ENCODE measurements around the gene ATRX.

ATRX gene

DNA sequence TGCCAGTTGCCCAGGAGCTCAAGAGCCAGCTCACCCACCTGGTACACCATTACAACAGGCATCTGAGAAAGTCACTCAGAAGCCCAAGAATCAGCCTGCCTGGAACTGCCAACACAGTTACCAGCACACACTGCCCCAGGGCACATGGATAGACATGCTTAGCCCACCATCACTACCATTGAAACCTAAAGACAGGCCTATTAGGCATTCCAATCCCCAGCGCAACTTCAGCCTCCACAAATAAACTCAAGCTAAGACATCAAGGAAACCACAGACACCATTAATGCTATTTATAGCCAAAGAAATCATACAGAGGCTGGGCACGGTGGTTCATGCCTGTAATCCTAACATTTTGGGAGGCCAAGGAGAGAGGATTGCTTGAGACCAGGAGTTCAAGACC lies 42.3 kb downstream of the ATRX start:
- no peak overlapping the region for H3K27ac ChIP-seq (replicated peaks)
- H3K27me3 ChIP-seq (ENCODE audit: insufficient read depth, poor library complexity, severe bottlenecking) = no peaks in the 10 kb centered on the region
- no peak for DNase-seq (ENCODE audit: low read depth in 1 of 2, low spot score in 1 of 2)
- no peak overlapping the region for H3K4me3 ChIP-seq (replicated peaks; ENCODE audit: insufficient read depth, low read length)
- TF ChIP-seq GABPA (IDR thresholded peaks at IDR 0.05; ENCODE audit: low read depth) (no peak), SPI1 (IDR thresholded peaks at IDR 0.05; ENCODE audit: borderline replicate concordance, low read depth) (no peak), POLR2AphosphoS5 (IDR thresholded peaks at IDR 0.05; ENCODE audit: low read depth) (no peak)
- TF ChIP-seq, protein P1, sequence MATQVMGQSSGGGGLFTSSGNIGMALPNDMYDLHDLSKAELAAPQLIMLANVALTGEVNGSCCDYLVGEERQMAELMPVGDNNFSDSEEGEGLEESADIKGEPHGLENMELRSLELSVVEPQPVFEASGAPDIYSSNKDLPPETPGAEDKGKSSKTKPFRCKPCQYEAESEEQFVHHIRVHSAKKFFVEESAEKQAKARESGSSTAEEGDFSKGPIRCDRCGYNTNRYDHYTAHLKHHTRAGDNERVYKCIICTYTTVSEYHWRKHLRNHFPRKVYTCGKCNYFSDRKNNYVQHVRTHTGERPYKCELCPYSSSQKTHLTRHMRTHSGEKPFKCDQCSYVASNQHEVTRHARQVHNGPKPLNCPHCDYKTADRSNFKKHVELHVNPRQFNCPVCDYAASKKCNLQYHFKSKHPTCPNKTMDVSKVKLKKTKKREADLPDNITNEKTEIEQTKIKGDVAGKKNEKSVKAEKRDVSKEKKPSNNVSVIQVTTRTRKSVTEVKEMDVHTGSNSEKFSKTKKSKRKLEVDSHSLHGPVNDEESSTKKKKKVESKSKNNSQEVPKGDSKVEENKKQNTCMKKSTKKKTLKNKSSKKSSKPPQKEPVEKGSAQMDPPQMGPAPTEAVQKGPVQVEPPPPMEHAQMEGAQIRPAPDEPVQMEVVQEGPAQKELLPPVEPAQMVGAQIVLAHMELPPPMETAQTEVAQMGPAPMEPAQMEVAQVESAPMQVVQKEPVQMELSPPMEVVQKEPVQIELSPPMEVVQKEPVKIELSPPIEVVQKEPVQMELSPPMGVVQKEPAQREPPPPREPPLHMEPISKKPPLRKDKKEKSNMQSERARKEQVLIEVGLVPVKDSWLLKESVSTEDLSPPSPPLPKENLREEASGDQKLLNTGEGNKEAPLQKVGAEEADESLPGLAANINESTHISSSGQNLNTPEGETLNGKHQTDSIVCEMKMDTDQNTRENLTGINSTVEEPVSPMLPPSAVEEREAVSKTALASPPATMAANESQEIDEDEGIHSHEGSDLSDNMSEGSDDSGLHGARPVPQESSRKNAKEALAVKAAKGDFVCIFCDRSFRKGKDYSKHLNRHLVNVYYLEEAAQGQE (IDR thresholded peaks at IDR 0.05; ENCODE audit: insufficient replicate concordance, low read depth) = no peak
- TF ChIP-seq, protein P2, sequence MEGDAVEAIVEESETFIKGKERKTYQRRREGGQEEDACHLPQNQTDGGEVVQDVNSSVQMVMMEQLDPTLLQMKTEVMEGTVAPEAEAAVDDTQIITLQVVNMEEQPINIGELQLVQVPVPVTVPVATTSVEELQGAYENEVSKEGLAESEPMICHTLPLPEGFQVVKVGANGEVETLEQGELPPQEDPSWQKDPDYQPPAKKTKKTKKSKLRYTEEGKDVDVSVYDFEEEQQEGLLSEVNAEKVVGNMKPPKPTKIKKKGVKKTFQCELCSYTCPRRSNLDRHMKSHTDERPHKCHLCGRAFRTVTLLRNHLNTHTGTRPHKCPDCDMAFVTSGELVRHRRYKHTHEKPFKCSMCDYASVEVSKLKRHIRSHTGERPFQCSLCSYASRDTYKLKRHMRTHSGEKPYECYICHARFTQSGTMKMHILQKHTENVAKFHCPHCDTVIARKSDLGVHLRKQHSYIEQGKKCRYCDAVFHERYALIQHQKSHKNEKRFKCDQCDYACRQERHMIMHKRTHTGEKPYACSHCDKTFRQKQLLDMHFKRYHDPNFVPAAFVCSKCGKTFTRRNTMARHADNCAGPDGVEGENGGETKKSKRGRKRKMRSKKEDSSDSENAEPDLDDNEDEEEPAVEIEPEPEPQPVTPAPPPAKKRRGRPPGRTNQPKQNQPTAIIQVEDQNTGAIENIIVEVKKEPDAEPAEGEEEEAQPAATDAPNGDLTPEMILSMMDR (IDR thresholded peaks at IDR 0.05; ENCODE audit: insufficient read depth, low read length) = no peak

DNA sequence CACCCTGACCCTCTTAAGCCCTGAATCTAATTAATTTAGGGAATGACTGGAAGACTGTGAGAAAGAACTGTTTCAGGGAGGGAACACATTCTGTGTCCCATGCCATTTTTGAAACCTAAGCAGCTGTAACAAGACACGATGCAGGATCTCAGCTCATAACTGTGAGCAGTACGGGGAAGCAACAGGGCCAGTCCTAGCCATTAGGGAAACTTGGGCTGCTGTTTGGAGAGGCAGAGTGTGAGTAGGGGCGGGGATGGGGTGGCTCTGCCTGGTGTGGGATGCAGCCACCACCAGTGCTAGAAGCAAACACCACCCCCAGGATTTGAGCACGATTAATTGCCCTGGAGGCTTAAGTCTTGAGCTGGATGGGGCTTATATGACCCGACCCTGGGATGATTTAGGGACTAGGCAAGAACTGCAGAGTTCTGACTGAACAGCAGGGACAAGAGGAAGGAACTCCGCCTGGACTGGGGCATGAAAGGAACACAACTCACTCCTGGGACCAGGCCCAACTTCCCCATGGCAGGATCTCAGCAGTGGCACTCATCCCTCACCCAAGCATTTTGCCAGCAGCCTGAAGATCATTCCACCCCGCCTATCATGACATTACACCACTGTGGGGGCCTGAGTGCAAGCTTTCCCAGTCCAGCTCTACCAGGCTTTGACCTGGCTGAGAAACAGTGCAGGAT lies 43.1 kb downstream of the ATRX start:
- TF ChIP-seq, protein P2 (IDR thresholded peaks at IDR 0.05; ENCODE audit: insufficient read depth, low read length) = no peak
- TF ChIP-seq, protein P1 (IDR thresholded peaks at IDR 0.05; ENCODE audit: insufficient replicate concordance, low read depth) = no peak
- TF ChIP-seq POLR2AphosphoS5 (IDR thresholded peaks at IDR 0.05; ENCODE audit: low read depth) = no peak
- TF ChIP-seq SPI1 (IDR thresholded peaks at IDR 0.05; ENCODE audit: borderline replicate concordance, low read depth) = no peak
- no peak for TF ChIP-seq GABPA (IDR thresholded peaks at IDR 0.05; ENCODE audit: low read depth)
- DNase-seq (ENCODE audit: low read depth in 1 of 2, low spot score in 1 of 2) = no peak
- Histone ChIP-seq H3K4me3 (replicated peaks; ENCODE audit: insufficient read depth, low read length) (no peak overlapping the region), H3K27me3 (ENCODE audit: insufficient read depth, poor library complexity, severe bottlenecking) (no peaks in the 10 kb centered on the region), H3K27ac (replicated peaks) (no peak overlapping the region)

DNA sequence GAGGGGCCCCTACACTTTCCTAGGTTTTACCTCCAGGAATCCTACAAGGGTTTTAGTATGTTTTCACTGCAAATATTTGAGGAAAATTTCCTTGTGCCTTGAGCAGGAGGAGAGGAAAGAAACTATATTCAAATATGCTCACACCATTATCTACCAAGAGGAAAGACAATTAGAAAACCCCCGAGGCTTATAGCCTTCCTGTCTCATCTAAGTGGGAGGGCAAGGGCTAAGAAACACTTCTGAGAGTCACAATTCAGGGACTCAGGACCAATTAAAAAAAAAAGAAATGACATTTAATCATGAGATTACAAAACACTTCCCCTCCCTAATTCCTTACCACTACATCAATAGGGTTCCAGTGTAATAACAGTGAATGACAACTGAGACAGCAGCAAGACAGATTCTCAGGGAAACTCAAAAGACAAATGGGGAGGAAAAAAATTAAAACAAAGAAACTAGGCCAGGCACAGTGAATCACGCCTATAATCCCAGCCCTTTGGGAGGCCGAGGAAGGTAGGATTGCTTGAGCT lies 45.6 kb downstream of the ATRX start:
- H3K27me3 ChIP-seq (ENCODE audit: insufficient read depth, poor library complexity, severe bottlenecking) = no peaks in the 10 kb centered on the region
- H3K4me3 ChIP-seq (replicated peaks; ENCODE audit: insufficient read depth, low read length) = no peak overlapping the region
- no peak overlapping the region for H3K27ac ChIP-seq (replicated peaks)
- DNase-seq (ENCODE audit: low read depth in 1 of 2, low spot score in 1 of 2) = no peak
- TF ChIP-seq SPI1 (IDR thresholded peaks at IDR 0.05; ENCODE audit: borderline replicate concordance, low read depth) = no peak
- TF ChIP-seq, protein P2 (IDR thresholded peaks at IDR 0.05; ENCODE audit: insufficient read depth, low read length) = no peak
- no peak for TF ChIP-seq POLR2AphosphoS5 (IDR thresholded peaks at IDR 0.05; ENCODE audit: low read depth)
- no peak for TF ChIP-seq GABPA (IDR thresholded peaks at IDR 0.05; ENCODE audit: low read depth)
- TF ChIP-seq, protein P1 (IDR thresholded peaks at IDR 0.05; ENCODE audit: insufficient replicate concordance, low read depth) = no peak

All from HL-60 (cell line).